H7 (cell line): ENCODE measurements around the gene NDST4. TPM values are rescaled to one million over a fixed set of nuclear protein-coding genes. Genes with fewer than 3 reads are reported as not detected.
A peak's percentile ranks its signal among the peaks of the same experiment; 100 is the strongest.
"Not testable (repeated sequence)": the region's sequence is repeated elsewhere in the genome, so short reads cannot be mapped to it uniquely, and the experiment has no call there.

ENCODE experiments used
- DNase-seq: peaks from one replicate; pipeline ENCODE4 v3.0.0; 2012
- H3K27me3 ChIP-seq: 2 replicates; pipeline ENCODE4 v1.6.0; 2011; ENCODE audit warnings: mild to moderate bottlenecking, low read length; ENCODE audit not compliant: control insufficient read depth, insufficient read depth
- H3K36me3 ChIP-seq: replicated peaks from 2 replicates; pipeline ENCODE4 v1.5.1; 2011; ENCODE audit warnings: low read length; ENCODE audit not compliant: control insufficient read depth, insufficient read depth
- H3K4me3 ChIP-seq: 2 replicates; pipeline ENCODE4 v1.5.1; 2011; ENCODE audit warnings: low read depth, mild to moderate bottlenecking, control low read depth, low read length, moderate library complexity; ENCODE audit not compliant: insufficient read depth
- total RNA-seq: library from RNA; depleted of rRNA; stranded (reverse); fragments of >200 nt; shearing (Covaris generic); gene quantifications from 2 replicates; pipeline ENCODE4 v1.2.3, GENCODE V29; 2014

NDST4 gene
- total RNA-seq, 1 experiment from 2014 or later, result not detected

- DNase-seq, result no peak
- Histone ChIP-seq H3K4me3 (no peak overlapping the region), H3K27me3 (no peaks in the 10 kb centered on the region), H3K36me3 (no peaks in the 10 kb centered on the region)
Observed at GRCh38 chr4:114986133-114986532, 127.3 kb downstream of the NDST4 start.

GRCh38 chr4:114980932-114981708 lies 132.3 kb downstream of the NDST4 start:
- H3K4me3 ChIP-seq, result no peak overlapping the region
- H3K36me3 ChIP-seq, result no peaks in the 10 kb centered on the region
- DNase-seq, result no peak
- no peaks in the 10 kb centered on the region for H3K27me3 ChIP-seq

- DNase-seq, H3K27me3 ChIP-seq, H3K4me3 ChIP-seq, H3K36me3 ChIP-seq: not testable (repeated sequence)
Observed at GRCh38 chr4:114980399-114980798, 133.0 kb downstream of the NDST4 start.

GRCh38 chr4:114976901-114977300 lies 136.5 kb downstream of the NDST4 start:
- H3K27me3 ChIP-seq, result no peaks in the 10 kb centered on the region
- no peaks in the 10 kb centered on the region for H3K36me3 ChIP-seq
- no peak overlapping the region for H3K4me3 ChIP-seq
- no peak for DNase-seq

GRCh38 chr4:114964026-114964425 lies 149.4 kb downstream of the NDST4 start:
- no peak for DNase-seq
- Histone ChIP-seq H3K4me3 (no peak overlapping the region), H3K27me3 (no peaks in the 10 kb centered on the region), H3K36me3 (no peaks in the 10 kb centered on the region)

GRCh38 chr4:114945616-114946015 lies 167.8 kb downstream of the NDST4 start:
- no peaks in the 10 kb centered on the region for H3K27me3 ChIP-seq
- H3K36me3 ChIP-seq, result no peaks in the 10 kb centered on the region
- no peak for DNase-seq
- no peak overlapping the region for H3K4me3 ChIP-seq

- no peak for DNase-seq
- H3K27me3 ChIP-seq, result no peaks in the 10 kb centered on the region
- H3K36me3 ChIP-seq, result no peaks in the 10 kb centered on the region
- H3K4me3 ChIP-seq, result no peak overlapping the region
Observed at GRCh38 chr4:114941503-114941902, 171.9 kb downstream of the NDST4 start.

GRCh38 chr4:114927881-114928280 lies 185.5 kb downstream of the NDST4 start:
- no peaks in the 10 kb centered on the region for H3K27me3 ChIP-seq
- H3K4me3 ChIP-seq, result no peak overlapping the region
- H3K36me3 ChIP-seq, result no peaks in the 10 kb centered on the region
- no peak for DNase-seq

- no peak for DNase-seq
- H3K36me3 ChIP-seq, result no peaks in the 10 kb centered on the region
- H3K27me3 ChIP-seq, result no peaks in the 10 kb centered on the region
- no peak overlapping the region for H3K4me3 ChIP-seq
Observed at GRCh38 chr4:114926583-114926982, 186.8 kb downstream of the NDST4 start.

GRCh38 chr4:114924311-114924710 lies 189.1 kb downstream of the NDST4 start:
- peak; percentile 35 for DNase-seq
- H3K36me3 ChIP-seq, result no peaks in the 10 kb centered on the region
- H3K27me3 ChIP-seq, result no peaks in the 10 kb centered on the region
- no peak overlapping the region for H3K4me3 ChIP-seq

GRCh38 chr4:114922592-114922933 lies 190.9 kb downstream of the NDST4 start:
- no peaks in the 10 kb centered on the region for H3K27me3 ChIP-seq
- H3K36me3 ChIP-seq, result no peaks in the 10 kb centered on the region
- DNase-seq, result no peak
- no peak overlapping the region for H3K4me3 ChIP-seq

- Histone ChIP-seq H3K27me3 (no peaks in the 10 kb centered on the region), H3K36me3 (no peaks in the 10 kb centered on the region), H3K4me3 (no peak overlapping the region)
- no peak for DNase-seq
Observed at GRCh38 chr4:114921790-114922591, 191.4 kb downstream of the NDST4 start.

- Histone ChIP-seq H3K36me3 (no peaks in the 10 kb centered on the region), H3K4me3 (no peak overlapping the region), H3K27me3 (no peaks in the 10 kb centered on the region)
- DNase-seq, result no peak
Observed at GRCh38 chr4:114921191-114921590, 192.2 kb downstream of the NDST4 start.

GRCh38 chr4:114911111-114911510 lies 202.3 kb downstream of the NDST4 start:
- Histone ChIP-seq H3K4me3 (no peak overlapping the region), H3K27me3 (no peaks in the 10 kb centered on the region), H3K36me3 (no peaks in the 10 kb centered on the region)
- no peak for DNase-seq

- no peaks in the 10 kb centered on the region for H3K36me3 ChIP-seq
- no peak overlapping the region for H3K4me3 ChIP-seq
- no peak for DNase-seq
- H3K27me3 ChIP-seq, result no peaks in the 10 kb centered on the region
Observed at GRCh38 chr4:114907568-114907967, 205.9 kb downstream of the NDST4 start.
